Measurements from ENCODE around the gene C19orf85. TPM values are rescaled to one million over a fixed set of nuclear protein-coding genes. Genes with fewer than 3 reads are reported as not detected.

C19orf85 gene
- total and polyA plus RNA-seq, 12 donors = not detected

GRCh38 chr19:55443045-55443823 lies 21.3 kb downstream of the C19orf85 start, which contains the start of gene SHISA7:
SHISA7 (minus strand) TSS chr19:55443300; CDS start chr19:55442863, 437 bp downstream.
- Histone ChIP-seq H3K4me3 (no peak within 1 kb of the TSS), H3K4me1 (peaks cover 0 to 20% (median 4%) of the 10 kb centered on the region in 9 donors), H3K9me3 (no peaks in the 10 kb centered on the region), H3K27me3 (peaks cover 26 to 92% (median 81%) of the 10 kb centered on the region in 7 donors), H3K36me3 (no peaks in the 10 kb centered on the region), H3K27ac (no peak within 1 kb of the TSS)
- ATAC-seq = no peak
- TF ChIP-seq, protein P1, sequence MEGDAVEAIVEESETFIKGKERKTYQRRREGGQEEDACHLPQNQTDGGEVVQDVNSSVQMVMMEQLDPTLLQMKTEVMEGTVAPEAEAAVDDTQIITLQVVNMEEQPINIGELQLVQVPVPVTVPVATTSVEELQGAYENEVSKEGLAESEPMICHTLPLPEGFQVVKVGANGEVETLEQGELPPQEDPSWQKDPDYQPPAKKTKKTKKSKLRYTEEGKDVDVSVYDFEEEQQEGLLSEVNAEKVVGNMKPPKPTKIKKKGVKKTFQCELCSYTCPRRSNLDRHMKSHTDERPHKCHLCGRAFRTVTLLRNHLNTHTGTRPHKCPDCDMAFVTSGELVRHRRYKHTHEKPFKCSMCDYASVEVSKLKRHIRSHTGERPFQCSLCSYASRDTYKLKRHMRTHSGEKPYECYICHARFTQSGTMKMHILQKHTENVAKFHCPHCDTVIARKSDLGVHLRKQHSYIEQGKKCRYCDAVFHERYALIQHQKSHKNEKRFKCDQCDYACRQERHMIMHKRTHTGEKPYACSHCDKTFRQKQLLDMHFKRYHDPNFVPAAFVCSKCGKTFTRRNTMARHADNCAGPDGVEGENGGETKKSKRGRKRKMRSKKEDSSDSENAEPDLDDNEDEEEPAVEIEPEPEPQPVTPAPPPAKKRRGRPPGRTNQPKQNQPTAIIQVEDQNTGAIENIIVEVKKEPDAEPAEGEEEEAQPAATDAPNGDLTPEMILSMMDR (IDR thresholded peaks at IDR 0.05) = no peak
- DNase-seq = no peak
- intact Hi-C loops (cut with DNase I) = no loop called here
- WGBS, 2 donors = 2 to 4% methylated on average over 43 of the region's 43 CpGs

GRCh38 chr19:55442372-55442961 lies 22.1 kb downstream of the C19orf85 start:
- Histone ChIP-seq H3K27ac (no peak overlapping the region), H3K36me3 (no peaks in the 10 kb centered on the region), H3K4me1 (peaks cover 0 to 20% (median 4%) of the 10 kb centered on the region in 9 donors), H3K27me3 (peaks cover 26 to 96% (median 89%) of the 10 kb centered on the region in 7 donors), H3K9me3 (no peaks in the 10 kb centered on the region), H3K4me3 (no peak overlapping the region)
- intact Hi-C loops (cut with DNase I) = no loop called here
- no peak for ATAC-seq
- WGBS, 2 donors = 1% methylated on average over 65 to 72 of the region's 72 CpGs
- TF ChIP-seq, protein P1 (IDR thresholded peaks at IDR 0.05) = no peak
- no peak for DNase-seq

GRCh38 chr19:55441692-55442321 lies 22.7 kb downstream of the C19orf85 start:
- intact Hi-C loops (cut with DNase I) = no loop called here
- no peak for ATAC-seq

GRCh38 chr19:55441319-55441691 lies 23.2 kb downstream of the C19orf85 start:
- TF ChIP-seq, protein P1 (IDR thresholded peaks at IDR 0.05) = no peak
- no peaks in the 10 kb centered on the region for H3K36me3 ChIP-seq
- no peaks in the 10 kb centered on the region for H3K9me3 ChIP-seq
- 4 to 6% methylated on average over 21 of the region's 21 CpGs for WGBS, 2 donors
- H3K27ac ChIP-seq = no peak overlapping the region
- peak overlapping the region in 1 of 10 donors; percentile 10 for H3K4me3 ChIP-seq
- intact Hi-C loops (cut with DNase I) = no loop called here
- H3K27me3 ChIP-seq = peaks cover 26 to 96% (median 90%) of the 10 kb centered on the region in 7 donors
- H3K4me1 ChIP-seq = peaks cover 0 to 20% (median 4%) of the 10 kb centered on the region in 9 donors
- ATAC-seq = no peak
- no peak for DNase-seq

More at GRCh38 chr19:55441692-55442321, 22.7 kb downstream of the C19orf85 start:
- Histone ChIP-seq H3K27me3 (peaks cover 26 to 96% (median 92%) of the 10 kb centered on the region in 7 donors), H3K4me3 (no peak overlapping the region), H3K36me3 (no peaks in the 10 kb centered on the region), H3K4me1 (peaks cover 0 to 20% (median 4%) of the 10 kb centered on the region in 9 donors), H3K27ac (no peak overlapping the region), H3K9me3 (no peaks in the 10 kb centered on the region)
- no peak for DNase-seq
- TF ChIP-seq, protein P1 (IDR thresholded peaks at IDR 0.05) = no peak
- WGBS, 2 donors = 1 to 3% methylated on average over 39 of the region's 39 CpGs

All from heart right ventricle (tissue), 16 donors.